Measurements from ENCODE around the gene ICA1. TPM values are rescaled to one million over a fixed set of nuclear protein-coding genes. Genes with fewer than 3 reads are reported as not detected.

The ICA1 gene
- polyA plus RNA-seq, 2 of the 4 experiments (the other 2 are of a cell fraction) = 0.66 to 2.0 TPM

DNA sequence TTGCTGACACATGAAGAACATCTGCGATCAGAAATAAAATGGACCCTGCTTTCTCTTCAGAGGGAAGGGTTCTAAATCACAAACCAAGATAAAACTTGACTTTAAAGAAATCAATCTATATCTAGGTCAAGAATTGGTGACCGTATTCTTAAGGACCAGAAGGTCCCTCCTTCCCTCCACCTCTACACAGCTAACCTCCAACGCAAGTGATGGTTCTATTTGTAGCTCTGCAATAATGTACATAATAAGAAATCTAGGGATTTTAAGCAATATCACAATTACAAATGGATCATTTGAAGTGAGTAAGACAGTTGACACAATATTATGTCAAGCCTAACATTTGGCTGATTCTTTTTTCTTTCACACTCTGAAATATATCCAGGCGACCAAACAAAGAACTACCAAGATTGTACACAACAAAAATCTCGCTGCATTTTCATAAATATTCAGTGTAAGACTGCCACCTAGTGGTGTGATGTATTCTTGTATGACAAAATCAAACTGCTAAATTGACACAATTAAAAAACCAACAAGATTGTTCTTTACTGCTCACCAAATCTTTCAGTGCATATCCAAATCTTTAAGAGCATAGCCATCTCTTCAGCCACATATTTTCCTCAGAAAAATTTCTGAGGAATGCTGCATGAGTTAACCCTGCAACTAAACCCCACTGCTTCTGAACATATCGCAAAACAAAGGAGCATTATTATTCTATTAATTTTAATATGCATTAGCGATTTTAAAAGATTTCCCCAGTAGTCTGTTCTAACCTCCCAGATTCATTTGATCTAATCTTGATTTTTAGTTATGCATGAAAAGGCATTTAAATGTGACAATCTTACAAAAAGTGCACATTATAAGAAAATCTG, 44.5 kb downstream of the ICA1 start:
- peak overlapping the region; percentile 45 for H3K4me2 ChIP-seq
- ChIA-PET POLR2A (no interaction called here), CTCF (interaction anchor here (0.6 to 2.3 kb wide), 14 partner anchors 9 to 794 kb away, joined by 3 to 8 read pairs (median 3); no protein-coding TSS in a partner anchor)

DNA sequence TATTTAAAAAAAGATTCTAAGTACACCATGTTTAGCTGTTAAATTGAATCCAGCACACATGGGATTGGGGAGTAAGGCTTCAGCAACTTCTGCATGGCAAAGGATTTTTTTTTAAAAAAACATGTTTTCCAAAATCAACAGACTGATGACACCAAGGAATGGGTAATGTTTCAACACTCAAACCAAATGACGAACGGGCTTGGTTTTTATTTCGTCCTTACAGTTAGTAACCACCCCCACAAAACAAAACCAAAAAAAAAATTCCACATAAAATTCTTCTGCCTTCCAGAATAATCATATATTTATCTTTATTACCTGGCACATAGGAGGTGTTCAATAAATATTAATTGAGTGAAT, 45.7 kb downstream of the ICA1 start:
- WGBS (ENCODE audit: missing lambda C conversion rate) = 51% methylated on average over 3 of the region's 3 CpGs
- FAIRE-seq (no peak), ATAC-seq (no peak), DNase-seq (ENCODE audit: low read depth in 1 of 2, low spot score in 1 of 2) (no peak)
- H3K4me1 ChIP-seq = no peaks in the 10 kb centered on the region
- H3K27ac ChIP-seq = no peak overlapping the region
- no peak for TF ChIP-seq POLR2AphosphoS2 (conservative IDR thresholded peaks at IDR 0.05; ENCODE audit: low read length)
- TF ChIP-seq MAFK (IDR thresholded peaks at IDR 0.05; ENCODE audit: partially characterized antibody) = no peak
- TF ChIP-seq ZFP36 (IDR thresholded peaks at IDR 0.05; ENCODE audit: borderline replicate concordance, partially characterized antibody) = no peak
- TF ChIP-seq, protein P1, sequence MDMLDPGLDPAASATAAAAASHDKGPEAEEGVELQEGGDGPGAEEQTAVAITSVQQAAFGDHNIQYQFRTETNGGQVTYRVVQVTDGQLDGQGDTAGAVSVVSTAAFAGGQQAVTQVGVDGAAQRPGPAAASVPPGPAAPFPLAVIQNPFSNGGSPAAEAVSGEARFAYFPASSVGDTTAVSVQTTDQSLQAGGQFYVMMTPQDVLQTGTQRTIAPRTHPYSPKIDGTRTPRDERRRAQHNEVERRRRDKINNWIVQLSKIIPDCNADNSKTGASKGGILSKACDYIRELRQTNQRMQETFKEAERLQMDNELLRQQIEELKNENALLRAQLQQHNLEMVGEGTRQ (IDR thresholded peaks at IDR 0.05) = no peak
- TF ChIP-seq RNF2 (IDR thresholded peaks at IDR 0.05; ENCODE audit: borderline replicate concordance, low read depth) = no peak
- no peak for TF ChIP-seq MAZ (IDR thresholded peaks at IDR 0.05; ENCODE audit: borderline replicate concordance, low read depth, low read length)
- no peak for TF ChIP-seq SREBF2 (IDR thresholded peaks at IDR 0.05)
- no peak for TF ChIP-seq ZSCAN20 (CRISPR knock-in tag; IDR thresholded peaks at IDR 0.05)
- TF ChIP-seq, protein P2, sequence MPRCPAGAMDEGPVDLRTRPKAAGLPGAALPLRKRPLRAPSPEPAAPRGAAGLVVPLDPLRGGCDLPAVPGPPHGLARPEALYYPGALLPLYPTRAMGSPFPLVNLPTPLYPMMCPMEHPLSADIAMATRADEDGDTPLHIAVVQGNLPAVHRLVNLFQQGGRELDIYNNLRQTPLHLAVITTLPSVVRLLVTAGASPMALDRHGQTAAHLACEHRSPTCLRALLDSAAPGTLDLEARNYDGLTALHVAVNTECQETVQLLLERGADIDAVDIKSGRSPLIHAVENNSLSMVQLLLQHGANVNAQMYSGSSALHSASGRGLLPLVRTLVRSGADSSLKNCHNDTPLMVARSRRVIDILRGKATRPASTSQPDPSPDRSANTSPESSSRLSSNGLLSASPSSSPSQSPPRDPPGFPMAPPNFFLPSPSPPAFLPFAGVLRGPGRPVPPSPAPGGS (IDR thresholded peaks at IDR 0.05) = no peak
- TF ChIP-seq, protein P3, sequence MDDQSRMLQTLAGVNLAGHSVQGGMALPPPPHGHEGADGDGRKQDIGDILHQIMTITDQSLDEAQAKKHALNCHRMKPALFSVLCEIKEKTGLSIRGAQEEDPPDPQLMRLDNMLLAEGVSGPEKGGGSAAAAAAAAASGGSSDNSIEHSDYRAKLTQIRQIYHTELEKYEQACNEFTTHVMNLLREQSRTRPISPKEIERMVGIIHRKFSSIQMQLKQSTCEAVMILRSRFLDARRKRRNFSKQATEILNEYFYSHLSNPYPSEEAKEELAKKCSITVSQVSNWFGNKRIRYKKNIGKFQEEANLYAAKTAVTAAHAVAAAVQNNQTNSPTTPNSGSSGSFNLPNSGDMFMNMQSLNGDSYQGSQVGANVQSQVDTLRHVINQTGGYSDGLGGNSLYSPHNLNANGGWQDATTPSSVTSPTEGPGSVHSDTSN (IDR thresholded peaks at IDR 0.05) = no peak
- TF ChIP-seq, protein P4, sequence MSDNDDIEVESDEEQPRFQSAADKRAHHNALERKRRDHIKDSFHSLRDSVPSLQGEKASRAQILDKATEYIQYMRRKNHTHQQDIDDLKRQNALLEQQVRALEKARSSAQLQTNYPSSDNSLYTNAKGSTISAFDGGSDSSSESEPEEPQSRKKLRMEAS (IDR thresholded peaks at IDR 0.05) = no peak
- no peak for TF ChIP-seq EHF (CRISPR knock-in tag; IDR thresholded peaks at IDR 0.05)
- no peak for TF ChIP-seq KDM1A (IDR thresholded peaks at IDR 0.05; ENCODE audit: low read depth)
- no peak for TF ChIP-seq HEYL (CRISPR knock-in tag; IDR thresholded peaks at IDR 0.05)
- TF ChIP-seq HOXB5 (CRISPR knock-in tag; IDR thresholded peaks at IDR 0.05) = no peak
- TF ChIP-seq CHD2 (IDR thresholded peaks at IDR 0.05; ENCODE audit: low read length, partially characterized antibody) = no peak
- no peak for TF ChIP-seq ZC3H11A (IDR thresholded peaks at IDR 0.05)
- no peak for TF ChIP-seq EP300 (IDR thresholded peaks at IDR 0.05)
- TF ChIP-seq EHMT2 (IDR thresholded peaks at IDR 0.05; ENCODE audit: low read depth) = no peak
- TF ChIP-seq HDAC2 (IDR thresholded peaks at IDR 0.05) = no peak
- ChIA-PET CTCF (interaction anchor here (1.2 to 2.3 kb wide), 2 partner anchors 13 to 621 kb away, joined by 4 to 8 read pairs; no protein-coding TSS in a partner anchor), POLR2A (no interaction called here)
- no peak overlapping the region for H3K4me3 ChIP-seq
- H3K9me3 ChIP-seq = no peaks in the 10 kb centered on the region
- H3K4me2 ChIP-seq = no peak overlapping the region

More for the DNA sequence above, 44.5 kb downstream of the ICA1 start:
- ATAC-seq (peak; percentile 55 to 70; a peak in 5 of 6 replicates), DNase-seq (ENCODE audit: low read depth in 1 of 2, low spot score in 1 of 2) (peak; percentile 39 to 69), FAIRE-seq (peak; percentile 84)
- TF ChIP-seq RCOR1 (IDR thresholded peaks at IDR 0.05; ENCODE audit: low read depth, low read length) = no peak
- TF ChIP-seq RAD21 (conservative IDR thresholded peaks at IDR 0.05 in 1 of 2, IDR thresholded peaks at IDR 0.05 in 1 of 2) = peak; percentile 78 to 86
- TF ChIP-seq, protein P3 (IDR thresholded peaks at IDR 0.05) = no peak
- TF ChIP-seq FOXS1 (CRISPR knock-in tag; IDR thresholded peaks at IDR 0.05) = no peak
- no peak for TF ChIP-seq ZNF302 (CRISPR knock-in tag; IDR thresholded peaks at IDR 0.05)
- TF ChIP-seq EHF (CRISPR knock-in tag; IDR thresholded peaks at IDR 0.05) = no peak
- no peak for TF ChIP-seq HOXB5 (CRISPR knock-in tag; IDR thresholded peaks at IDR 0.05)
- no peak for TF ChIP-seq FOSL2 (IDR thresholded peaks at IDR 0.05)
- TF ChIP-seq FOSL2 (CRISPR knock-in tag; IDR thresholded peaks at IDR 0.05) = no peak
- TF ChIP-seq BHLHE40 (IDR thresholded peaks at IDR 0.05; ENCODE audit: low read depth, low read length) = no peak
- peak; percentile 80 for TF ChIP-seq MAFK (IDR thresholded peaks at IDR 0.05; ENCODE audit: partially characterized antibody)
- no peak for TF ChIP-seq POLR2AphosphoS2 (conservative IDR thresholded peaks at IDR 0.05; ENCODE audit: low read length)
- TF ChIP-seq SMC3 (IDR thresholded peaks at IDR 0.05) = peak; percentile 67
- TF ChIP-seq, protein P5, sequence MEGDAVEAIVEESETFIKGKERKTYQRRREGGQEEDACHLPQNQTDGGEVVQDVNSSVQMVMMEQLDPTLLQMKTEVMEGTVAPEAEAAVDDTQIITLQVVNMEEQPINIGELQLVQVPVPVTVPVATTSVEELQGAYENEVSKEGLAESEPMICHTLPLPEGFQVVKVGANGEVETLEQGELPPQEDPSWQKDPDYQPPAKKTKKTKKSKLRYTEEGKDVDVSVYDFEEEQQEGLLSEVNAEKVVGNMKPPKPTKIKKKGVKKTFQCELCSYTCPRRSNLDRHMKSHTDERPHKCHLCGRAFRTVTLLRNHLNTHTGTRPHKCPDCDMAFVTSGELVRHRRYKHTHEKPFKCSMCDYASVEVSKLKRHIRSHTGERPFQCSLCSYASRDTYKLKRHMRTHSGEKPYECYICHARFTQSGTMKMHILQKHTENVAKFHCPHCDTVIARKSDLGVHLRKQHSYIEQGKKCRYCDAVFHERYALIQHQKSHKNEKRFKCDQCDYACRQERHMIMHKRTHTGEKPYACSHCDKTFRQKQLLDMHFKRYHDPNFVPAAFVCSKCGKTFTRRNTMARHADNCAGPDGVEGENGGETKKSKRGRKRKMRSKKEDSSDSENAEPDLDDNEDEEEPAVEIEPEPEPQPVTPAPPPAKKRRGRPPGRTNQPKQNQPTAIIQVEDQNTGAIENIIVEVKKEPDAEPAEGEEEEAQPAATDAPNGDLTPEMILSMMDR (IDR thresholded peaks at IDR 0.05) = peak; percentile 82
- Histone ChIP-seq H3K4me1 (no peaks in the 10 kb centered on the region), H3K4me3 (no peak overlapping the region), H3K27ac (no peak overlapping the region), H3K9me3 (no peaks in the 10 kb centered on the region)
- 39% methylated on average over 7 of the region's 7 CpGs for WGBS (ENCODE audit: missing lambda C conversion rate)
